ENCODE data around the gene ARL2.

Gene ARL2

GRCh38 chr11:65047581-65048422, 33.8 kb downstream of the ARL2 start:
- H3K27ac ChIP-seq, result no peak overlapping the region
- no peak for TF ChIP-seq ZFX (IDR thresholded peaks at IDR 0.05)
- TF ChIP-seq, protein P1, sequence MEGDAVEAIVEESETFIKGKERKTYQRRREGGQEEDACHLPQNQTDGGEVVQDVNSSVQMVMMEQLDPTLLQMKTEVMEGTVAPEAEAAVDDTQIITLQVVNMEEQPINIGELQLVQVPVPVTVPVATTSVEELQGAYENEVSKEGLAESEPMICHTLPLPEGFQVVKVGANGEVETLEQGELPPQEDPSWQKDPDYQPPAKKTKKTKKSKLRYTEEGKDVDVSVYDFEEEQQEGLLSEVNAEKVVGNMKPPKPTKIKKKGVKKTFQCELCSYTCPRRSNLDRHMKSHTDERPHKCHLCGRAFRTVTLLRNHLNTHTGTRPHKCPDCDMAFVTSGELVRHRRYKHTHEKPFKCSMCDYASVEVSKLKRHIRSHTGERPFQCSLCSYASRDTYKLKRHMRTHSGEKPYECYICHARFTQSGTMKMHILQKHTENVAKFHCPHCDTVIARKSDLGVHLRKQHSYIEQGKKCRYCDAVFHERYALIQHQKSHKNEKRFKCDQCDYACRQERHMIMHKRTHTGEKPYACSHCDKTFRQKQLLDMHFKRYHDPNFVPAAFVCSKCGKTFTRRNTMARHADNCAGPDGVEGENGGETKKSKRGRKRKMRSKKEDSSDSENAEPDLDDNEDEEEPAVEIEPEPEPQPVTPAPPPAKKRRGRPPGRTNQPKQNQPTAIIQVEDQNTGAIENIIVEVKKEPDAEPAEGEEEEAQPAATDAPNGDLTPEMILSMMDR (conservative IDR thresholded peaks at IDR 0.05), result no peak

DNA sequence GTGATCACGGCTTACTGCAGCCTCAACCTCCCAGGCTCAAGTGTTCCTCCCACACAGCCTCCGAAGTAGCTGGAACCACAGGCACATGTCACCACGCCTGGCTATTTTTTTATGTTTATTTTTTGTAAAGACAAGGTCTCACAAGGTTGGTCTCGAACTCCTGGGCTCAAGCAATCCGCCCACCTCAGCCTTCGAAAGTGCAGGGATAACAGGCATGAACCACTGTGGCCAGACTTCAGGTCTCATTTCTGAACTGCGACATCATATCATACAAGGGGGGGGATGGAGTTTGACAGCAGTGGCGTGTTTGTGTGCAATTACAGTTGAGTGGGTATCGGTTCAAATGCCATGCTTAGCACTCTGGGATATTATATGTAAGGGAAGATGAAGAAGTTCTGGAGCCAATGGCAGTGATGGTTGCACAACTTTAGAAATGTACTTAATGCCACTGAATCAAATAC, 37.5 kb downstream of the ARL2 start:
- no peak overlapping the region for H3K27ac ChIP-seq
- no peak for TF ChIP-seq ZFX (IDR thresholded peaks at IDR 0.05)
- TF ChIP-seq, protein P1 (conservative IDR thresholded peaks at IDR 0.05), result no peak

GRCh38 chr11:65053827-65054508, 40.0 kb downstream of the ARL2 start:
- TF ChIP-seq, protein P1 (conservative IDR thresholded peaks at IDR 0.05), result no peak
- no peak for TF ChIP-seq ZFX (IDR thresholded peaks at IDR 0.05)
- H3K27ac ChIP-seq, result no peak overlapping the region

GRCh38 chr11:65055538-65055937, 41.6 kb downstream of the ARL2 start:
- TF ChIP-seq, protein P1 (conservative IDR thresholded peaks at IDR 0.05), result no peak
- TF ChIP-seq ZFX (IDR thresholded peaks at IDR 0.05), result no peak
- no peak overlapping the region for H3K27ac ChIP-seq

- no peak overlapping the region for H3K27ac ChIP-seq
- TF ChIP-seq ZFX (IDR thresholded peaks at IDR 0.05), result no peak
- TF ChIP-seq, protein P1 (conservative IDR thresholded peaks at IDR 0.05), result no peak
Observed at GRCh38 chr11:65056999-65057398, 43.0 kb downstream of the ARL2 start.

GRCh38 chr11:65057526-65057925, 43.6 kb downstream of the ARL2 start:
- no peak for TF ChIP-seq ZFX (IDR thresholded peaks at IDR 0.05)
- TF ChIP-seq, protein P1 (conservative IDR thresholded peaks at IDR 0.05), result no peak
- no peak overlapping the region for H3K27ac ChIP-seq

DNA sequence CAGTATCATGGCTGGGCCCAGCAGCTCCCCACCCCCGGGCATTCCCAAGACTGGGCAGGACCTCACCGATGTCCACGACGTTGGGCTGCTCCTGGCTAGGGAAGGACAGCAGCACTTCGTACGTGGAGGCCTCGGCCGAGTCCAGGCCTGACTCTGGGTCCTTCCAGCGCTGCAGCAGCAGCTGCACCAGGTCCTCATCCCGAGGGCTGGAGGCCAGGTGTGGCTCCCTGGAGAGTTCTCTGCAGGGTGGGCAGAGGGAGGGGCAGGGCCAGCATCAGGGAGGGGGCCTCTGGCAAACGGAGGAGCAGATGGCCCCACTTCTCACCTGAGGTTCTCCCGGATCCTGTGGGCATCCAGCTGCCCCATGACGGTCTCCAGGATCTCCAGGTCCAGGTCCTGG, 44.1 kb downstream of the ARL2 start:
- TF ChIP-seq ZFX (IDR thresholded peaks at IDR 0.05), result no peak
- TF ChIP-seq, protein P1 (conservative IDR thresholded peaks at IDR 0.05), result no peak
- H3K27ac ChIP-seq, result no peak overlapping the region
